Measurements from ENCODE around the gene TUBGCP6. TPM values are rescaled to one million over a fixed set of nuclear protein-coding genes. Genes with fewer than 3 reads are reported as not detected.
"Not testable (repeated sequence)": the region's sequence is repeated elsewhere in the genome, so short reads cannot be mapped to it uniquely, and the experiment has no call there.

TUBGCP6 gene
- total RNA-seq, 1 donor from 2014 or later: 65.9 TPM

DNA sequence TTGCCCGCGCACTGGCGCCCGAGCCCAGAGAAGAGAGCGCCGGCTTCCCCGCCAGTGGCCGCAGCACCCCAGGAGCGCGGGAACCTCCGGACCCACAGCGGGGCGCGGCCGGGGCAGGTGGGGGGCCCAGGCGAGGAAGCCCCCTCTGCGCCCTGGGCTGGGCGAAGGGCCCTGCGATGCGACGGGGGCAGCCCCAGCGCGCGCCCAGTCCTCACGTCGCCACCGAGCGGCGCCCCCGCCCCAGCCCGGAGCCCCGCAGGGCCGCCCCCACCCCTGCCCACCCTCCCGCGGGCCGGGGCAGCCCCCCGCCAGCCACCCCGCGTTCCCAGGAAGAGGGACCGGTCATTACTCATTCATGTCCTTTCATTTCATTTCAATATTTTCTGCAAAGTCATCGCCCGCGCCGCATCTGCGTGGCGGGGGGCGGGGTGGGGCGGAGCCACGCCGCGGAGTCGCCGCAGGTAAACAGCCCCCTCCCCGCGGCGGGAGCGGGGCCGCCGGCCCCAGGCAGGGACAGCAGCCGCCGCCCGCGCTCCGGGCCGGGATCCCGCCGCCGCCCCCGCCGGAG is 75.0 kb downstream of the TUBGCP6 start:
- Mint-ChIP-seq H3K4me1 (peaks cover 8% of the 10 kb centered on the region), H3K36me3 (no peaks in the 10 kb centered on the region), H3K9me3 (no peaks in the 10 kb centered on the region), H3K27me3 (ENCODE audit: low read depth) (peaks cover 26% of the 10 kb centered on the region), H3K27ac (no peak overlapping the region), H3K4me3 (peak overlapping the region; percentile 54)
- TF ChIP-seq, protein P1, sequence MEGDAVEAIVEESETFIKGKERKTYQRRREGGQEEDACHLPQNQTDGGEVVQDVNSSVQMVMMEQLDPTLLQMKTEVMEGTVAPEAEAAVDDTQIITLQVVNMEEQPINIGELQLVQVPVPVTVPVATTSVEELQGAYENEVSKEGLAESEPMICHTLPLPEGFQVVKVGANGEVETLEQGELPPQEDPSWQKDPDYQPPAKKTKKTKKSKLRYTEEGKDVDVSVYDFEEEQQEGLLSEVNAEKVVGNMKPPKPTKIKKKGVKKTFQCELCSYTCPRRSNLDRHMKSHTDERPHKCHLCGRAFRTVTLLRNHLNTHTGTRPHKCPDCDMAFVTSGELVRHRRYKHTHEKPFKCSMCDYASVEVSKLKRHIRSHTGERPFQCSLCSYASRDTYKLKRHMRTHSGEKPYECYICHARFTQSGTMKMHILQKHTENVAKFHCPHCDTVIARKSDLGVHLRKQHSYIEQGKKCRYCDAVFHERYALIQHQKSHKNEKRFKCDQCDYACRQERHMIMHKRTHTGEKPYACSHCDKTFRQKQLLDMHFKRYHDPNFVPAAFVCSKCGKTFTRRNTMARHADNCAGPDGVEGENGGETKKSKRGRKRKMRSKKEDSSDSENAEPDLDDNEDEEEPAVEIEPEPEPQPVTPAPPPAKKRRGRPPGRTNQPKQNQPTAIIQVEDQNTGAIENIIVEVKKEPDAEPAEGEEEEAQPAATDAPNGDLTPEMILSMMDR (IDR thresholded peaks at IDR 0.05; ENCODE audit: unreplicated experiment): no peak
- DNase-seq (ENCODE audit: low spot score in 2 of 2, unreplicated experiment in 2 of 2): no peak

DNA sequence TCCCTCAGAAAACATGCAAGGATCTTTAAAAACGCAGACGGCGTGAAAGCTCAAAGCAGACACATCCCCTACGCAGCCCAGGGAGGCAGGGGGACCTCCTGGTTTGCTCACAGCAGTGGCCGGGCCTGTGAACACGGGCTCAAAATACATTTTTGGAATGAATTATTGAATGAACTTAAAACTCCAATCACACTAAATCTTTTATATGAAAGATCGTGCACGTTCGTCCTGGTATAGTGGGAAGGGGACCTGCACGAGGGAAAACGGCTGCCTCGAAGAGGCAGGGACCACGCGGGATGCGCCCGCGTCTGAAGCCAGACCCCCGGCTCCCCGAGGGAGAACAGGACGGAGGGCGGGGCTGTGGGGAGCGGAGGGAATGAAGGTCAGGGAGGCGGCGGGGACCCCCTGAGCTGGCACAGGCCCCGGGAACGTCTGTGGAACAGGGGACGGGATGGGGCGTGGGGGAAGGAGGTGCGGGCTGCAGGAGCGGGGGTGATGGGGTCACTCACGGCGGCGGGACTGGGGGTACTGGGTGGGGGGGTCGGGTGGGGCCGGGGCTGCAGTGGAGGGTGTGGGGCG is 75.6 kb downstream of the TUBGCP6 start:
- no peak for DNase-seq (ENCODE audit: low spot score in 2 of 2, unreplicated experiment in 2 of 2)
- no peaks in the 10 kb centered on the region for H3K36me3 Mint-ChIP-seq
- peaks cover 26% of the 10 kb centered on the region for H3K27me3 Mint-ChIP-seq (ENCODE audit: low read depth)
- H3K27ac Mint-ChIP-seq: peak overlapping the region; percentile 39
- H3K4me3 Mint-ChIP-seq: peak overlapping the region; percentile 74
- peaks cover 8% of the 10 kb centered on the region for H3K4me1 Mint-ChIP-seq
- H3K9me3 Mint-ChIP-seq: no peaks in the 10 kb centered on the region
- TF ChIP-seq, protein P1 (IDR thresholded peaks at IDR 0.05; ENCODE audit: unreplicated experiment): no peak

DNA sequence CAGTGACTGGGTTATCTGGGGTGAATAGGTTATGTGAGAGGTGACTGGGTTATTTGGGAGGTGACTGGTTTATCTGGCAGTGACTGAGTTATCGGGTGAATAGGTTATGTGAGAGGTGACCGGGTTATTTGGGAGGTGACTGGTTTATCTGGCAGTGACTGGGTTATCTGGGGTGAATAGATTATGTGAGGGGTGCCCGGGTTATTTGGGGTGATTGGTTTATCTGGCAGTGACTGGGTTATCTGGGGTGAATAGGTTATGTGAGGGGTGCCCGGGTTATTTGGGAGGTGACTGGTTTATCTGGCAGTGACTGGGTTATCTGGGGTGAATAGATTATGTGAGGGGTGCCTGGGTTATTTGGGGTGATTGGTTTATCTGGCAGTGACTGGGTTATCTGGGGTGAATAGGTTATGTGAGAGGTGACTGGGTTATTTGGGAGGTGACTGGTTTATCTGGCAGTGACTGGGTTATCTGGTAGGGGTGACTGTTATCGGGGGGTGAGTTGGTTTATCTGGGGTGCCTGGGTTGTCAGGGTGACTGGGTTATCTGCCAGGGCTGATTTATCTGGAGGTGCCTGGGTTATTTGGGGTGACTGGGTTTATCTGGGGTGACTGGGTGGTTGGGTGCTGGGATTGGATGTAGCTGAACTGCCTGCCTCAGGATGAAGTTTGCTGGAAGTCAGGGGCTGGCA is 76.2 kb downstream of the TUBGCP6 start:
- Mint-ChIP-seq H3K4me3 (peak overlapping the region; percentile 74), H3K27me3 (ENCODE audit: low read depth) (peaks cover 26% of the 10 kb centered on the region)
- not testable (repeated sequence) for DNase-seq (ENCODE audit: low spot score in 2 of 2, unreplicated experiment in 2 of 2); H3K27ac Mint-ChIP-seq; H3K36me3 Mint-ChIP-seq; H3K9me3 Mint-ChIP-seq; H3K4me1 Mint-ChIP-seq

DNA sequence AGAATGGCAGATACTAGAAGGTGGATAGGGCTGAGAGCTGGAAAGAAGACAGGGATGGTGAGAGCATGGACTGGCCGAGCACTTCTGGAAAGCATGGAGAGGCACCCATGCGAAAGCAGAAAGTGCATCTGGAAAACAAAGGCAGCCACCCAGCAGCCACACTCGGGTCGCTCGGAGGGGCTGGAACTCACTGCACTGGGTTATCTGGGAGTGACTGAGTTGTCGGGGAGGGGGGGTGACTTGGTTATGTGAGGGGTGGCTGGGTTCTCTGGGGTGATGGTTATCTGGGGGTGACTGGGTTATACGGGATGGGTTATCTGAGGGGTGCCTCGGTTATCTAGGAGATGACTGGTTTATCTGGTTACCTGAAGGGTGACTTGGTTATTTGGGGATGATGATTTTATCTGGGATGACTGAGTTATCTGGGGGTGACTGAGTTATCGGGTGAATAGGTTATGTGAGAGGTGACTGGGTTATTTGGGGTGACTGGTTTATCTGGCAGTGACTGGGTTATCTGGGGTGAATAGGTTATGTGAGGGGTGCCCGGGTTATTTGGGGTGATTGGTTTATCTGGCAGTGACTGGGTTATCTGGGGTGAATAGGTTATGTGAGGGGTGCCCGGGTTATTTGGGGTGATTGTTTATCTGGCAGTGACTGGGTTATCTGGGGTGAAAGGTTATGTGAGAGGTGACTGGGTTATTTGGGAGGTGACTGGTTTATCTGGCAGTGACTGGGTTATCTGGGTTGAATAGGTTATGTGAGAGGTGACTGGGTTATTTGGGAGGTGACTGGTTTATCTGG is 76.9 kb downstream of the TUBGCP6 start:
- Mint-ChIP-seq H3K9me3 (no peaks in the 10 kb centered on the region), H3K36me3 (no peaks in the 10 kb centered on the region), H3K27ac (no peak overlapping the region), H3K4me1 (peaks cover 8% of the 10 kb centered on the region), H3K27me3 (ENCODE audit: low read depth) (peaks cover 26% of the 10 kb centered on the region), H3K4me3 (peak overlapping the region; percentile 74)
- no peak for DNase-seq (ENCODE audit: low spot score in 2 of 2, unreplicated experiment in 2 of 2)
- TF ChIP-seq, protein P1 (IDR thresholded peaks at IDR 0.05; ENCODE audit: unreplicated experiment): no peak

Other genes with a start within 250 kb of the TUBGCP6 start
- 0.29 to 0.31 TPM (median 0.31 TPM) in 3 replicates for gene IL17REL, start 232.3 kb downstream of the TUBGCP6 start, total RNA-seq
- 0.11 to 0.44 TPM (median 0.13 TPM) in 3 replicates for gene TTLL8, start 186.7 kb downstream of the TUBGCP6 start, total RNA-seq
- 1.8 to 2.1 TPM (median 2.0 TPM) in 3 replicates for gene MLC1, start 159.6 kb downstream of the TUBGCP6 start, total RNA-seq
- gene MOV10L1, start 155.0 kb downstream of the TUBGCP6 start, total RNA-seq: 1.7 to 3.5 TPM (median 2.8 TPM) in 3 replicates
- gene PANX2, start 74.3 kb downstream of the TUBGCP6 start, total RNA-seq: 6.0 to 7.0 TPM (median 6.4 TPM) in 3 replicates
- gene TRABD, start 59.1 kb downstream of the TUBGCP6 start, total RNA-seq: 44.3 to 44.6 TPM (median 44.4 TPM) in 3 replicates
- gene SELENOO, start 44.0 kb downstream of the TUBGCP6 start, total RNA-seq: 25.5 to 28.3 TPM (median 26.9 TPM) in 3 replicates
- gene HDAC10, start 6.2 kb upstream of the TUBGCP6 start, total RNA-seq: 77.6 to 81.3 TPM (median 79.5 TPM) in 3 replicates
- gene MAPK12, start 16.7 kb upstream of the TUBGCP6 start, total RNA-seq: 55.6 to 63.3 TPM (median 57.2 TPM) in 3 replicates
- gene MAPK11, start 25.4 kb upstream of the TUBGCP6 start, total RNA-seq: 5.9 to 8.4 TPM (median 8.3 TPM) in 3 replicates
- gene PLXNB2, start 62.6 kb upstream of the TUBGCP6 start, total RNA-seq: 467 to 493 TPM (median 468 TPM) in 3 replicates
- gene DENND6B, start 82.0 kb upstream of the TUBGCP6 start, total RNA-seq: 19.0 to 20.7 TPM (median 19.2 TPM) in 3 replicates
- 79.4 to 83.7 TPM (median 80.1 TPM) in 3 replicates for gene PPP6R2, start 98.3 kb upstream of the TUBGCP6 start, total RNA-seq
- 95.8 to 106 TPM (median 105 TPM) in 3 replicates for gene SBF1, start 230.0 kb upstream of the TUBGCP6 start, total RNA-seq
- gene ADM2, start 236.5 kb upstream of the TUBGCP6 start, total RNA-seq: 1.4 to 2.0 TPM (median 1.5 TPM) in 3 replicates
- gene MIOX, start 241.8 kb upstream of the TUBGCP6 start, total RNA-seq: 0.34 to 0.66 TPM in 2 of 3 replicates, not detected in the other

Data from mesothelial cell of epicardium (in vitro differentiated cells).